GM12874 (cell line): ENCODE results near the gene ROBO2.

ENCODE experiments used
- TF ChIP-seq, protein P1 (sequence below): IDR thresholded peaks from 2 replicates; pipeline ENCODE4 v1.5.1; 2011; ENCODE audit warnings: low read depth, mild to moderate bottlenecking, control low read depth, low read length, moderate library complexity; ENCODE audit not compliant: insufficient read depth

ROBO2 gene

GRCh38 chr3:77242371-77242770 is 202.5 kb downstream of the ROBO2 start:
- TF ChIP-seq, protein P1, sequence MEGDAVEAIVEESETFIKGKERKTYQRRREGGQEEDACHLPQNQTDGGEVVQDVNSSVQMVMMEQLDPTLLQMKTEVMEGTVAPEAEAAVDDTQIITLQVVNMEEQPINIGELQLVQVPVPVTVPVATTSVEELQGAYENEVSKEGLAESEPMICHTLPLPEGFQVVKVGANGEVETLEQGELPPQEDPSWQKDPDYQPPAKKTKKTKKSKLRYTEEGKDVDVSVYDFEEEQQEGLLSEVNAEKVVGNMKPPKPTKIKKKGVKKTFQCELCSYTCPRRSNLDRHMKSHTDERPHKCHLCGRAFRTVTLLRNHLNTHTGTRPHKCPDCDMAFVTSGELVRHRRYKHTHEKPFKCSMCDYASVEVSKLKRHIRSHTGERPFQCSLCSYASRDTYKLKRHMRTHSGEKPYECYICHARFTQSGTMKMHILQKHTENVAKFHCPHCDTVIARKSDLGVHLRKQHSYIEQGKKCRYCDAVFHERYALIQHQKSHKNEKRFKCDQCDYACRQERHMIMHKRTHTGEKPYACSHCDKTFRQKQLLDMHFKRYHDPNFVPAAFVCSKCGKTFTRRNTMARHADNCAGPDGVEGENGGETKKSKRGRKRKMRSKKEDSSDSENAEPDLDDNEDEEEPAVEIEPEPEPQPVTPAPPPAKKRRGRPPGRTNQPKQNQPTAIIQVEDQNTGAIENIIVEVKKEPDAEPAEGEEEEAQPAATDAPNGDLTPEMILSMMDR = no peak

GRCh38 chr3:77244981-77245380 is 205.1 kb downstream of the ROBO2 start:
- TF ChIP-seq, protein P1 = no peak

DNA sequence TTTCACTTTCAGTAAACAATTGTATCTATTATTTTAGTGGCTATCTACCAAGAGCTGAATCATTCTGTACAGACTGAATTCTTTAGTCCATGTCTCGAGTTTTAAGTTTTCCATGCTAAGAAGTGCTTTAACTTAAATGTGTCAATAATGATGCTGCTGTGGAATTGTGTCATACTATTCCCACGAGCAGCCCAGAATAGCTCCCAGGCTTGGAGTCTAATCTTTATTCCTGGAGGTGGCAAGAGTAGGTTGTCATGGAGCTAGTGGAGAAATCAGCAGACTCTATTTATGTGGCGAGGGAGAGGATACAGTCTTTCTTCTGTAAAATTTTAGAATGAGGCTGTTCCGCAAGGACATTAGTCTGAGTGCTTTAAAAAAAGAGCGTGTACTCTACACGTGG is 207.2 kb downstream of the ROBO2 start:
- TF ChIP-seq, protein P1 = no peak

GRCh38 chr3:77247817-77248216 is 207.9 kb downstream of the ROBO2 start:
- TF ChIP-seq, protein P1 = no peak

DNA sequence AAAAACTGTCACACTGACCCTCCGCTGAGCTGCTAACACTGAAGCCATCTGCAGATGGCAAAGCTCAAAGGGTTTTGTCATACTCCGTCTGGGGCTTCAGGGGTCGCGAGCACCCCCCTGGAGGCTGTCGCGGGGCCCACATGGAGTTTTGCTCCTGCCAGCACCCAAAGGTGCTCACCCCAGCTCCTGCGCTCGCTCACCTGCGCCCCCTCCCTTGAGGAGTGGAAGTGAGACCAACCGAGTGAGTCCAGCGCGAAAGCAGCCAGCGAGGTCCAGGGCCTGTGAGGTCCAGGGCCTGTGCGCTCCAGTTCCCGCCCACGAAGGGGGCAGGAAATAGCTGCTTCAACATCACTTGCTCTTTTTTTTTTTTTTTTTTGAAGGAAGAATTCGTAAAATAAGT is 208.5 kb downstream of the ROBO2 start:
- TF ChIP-seq, protein P1 = no peak

DNA sequence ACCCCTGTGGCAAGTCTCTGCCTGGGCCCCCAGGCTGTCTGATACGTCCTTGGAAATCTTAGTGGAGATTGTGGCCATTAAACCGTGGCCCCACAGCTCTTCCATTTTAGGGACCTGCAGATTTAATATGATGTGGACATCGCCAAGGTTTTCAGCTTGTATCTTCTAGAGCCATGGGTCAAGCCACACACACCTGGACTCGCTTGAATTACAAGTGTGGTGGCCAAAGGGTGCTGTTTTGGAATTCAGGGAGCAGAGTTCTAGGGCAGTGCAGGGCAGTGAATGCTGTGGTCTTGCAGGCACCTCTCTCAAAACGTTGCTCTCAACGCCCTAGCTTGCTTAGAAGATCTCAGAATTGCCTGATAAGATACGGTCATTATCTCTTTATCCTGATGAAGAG is 211.2 kb downstream of the ROBO2 start:
- TF ChIP-seq, protein P1 = no peak

DNA sequence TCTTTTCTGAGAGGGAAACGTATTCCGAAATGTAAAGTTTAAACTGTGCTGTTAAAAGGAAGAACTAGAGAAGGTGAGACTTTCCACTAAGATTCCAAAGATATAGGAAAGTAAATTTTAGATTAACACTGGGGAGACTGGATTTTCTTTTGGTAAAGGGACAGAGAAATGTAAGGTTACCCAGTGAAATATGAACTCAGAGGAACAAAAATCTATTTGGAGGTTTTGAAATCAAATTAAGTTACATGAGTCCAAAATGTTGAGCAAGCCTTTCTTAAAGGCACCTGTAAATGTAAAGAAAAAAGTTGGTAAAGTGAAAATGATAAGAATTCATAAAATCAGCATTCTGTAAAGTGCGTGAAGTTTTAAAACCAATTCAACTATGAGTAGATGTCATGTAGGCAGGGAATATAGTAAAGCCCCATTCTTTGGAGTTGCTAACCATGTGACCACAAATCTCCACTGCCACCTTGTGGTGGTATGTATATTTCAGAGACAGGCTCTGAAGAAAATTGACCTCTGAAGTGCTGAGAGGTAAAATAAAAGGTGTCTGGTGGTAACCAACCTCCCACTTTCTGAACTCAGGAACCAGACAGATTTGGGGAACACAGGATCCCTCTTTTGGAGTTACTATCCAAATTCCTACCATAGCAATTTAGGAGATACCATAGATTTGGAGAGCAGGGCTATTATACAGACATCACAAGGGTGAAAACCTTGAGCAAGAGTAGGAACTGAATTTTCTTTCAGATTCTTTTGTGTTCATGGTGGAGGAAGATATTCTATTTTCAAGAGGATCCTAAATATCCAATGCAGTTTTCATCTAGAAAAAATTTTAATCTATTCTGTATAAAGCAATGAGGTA is 215.3 kb downstream of the ROBO2 start:
- TF ChIP-seq, protein P1 = peak; percentile 59; the same call in 1 of the 2 replicates
